Endothelial cell of umbilical vein (primary cell): Measurements from ENCODE around the gene HENMT1.

Experiments used
- EZH2 ChIP-seq: IDR thresholded peaks from 2 replicates; pipeline ENCODE4 v1.6.1; 2012; ENCODE audit warnings: borderline replicate concordance, low read depth, mild to moderate bottlenecking, moderate library complexity, low read length, inconsistent platforms; ENCODE audit not compliant: severe bottlenecking
- POLR2AphosphoS5 ChIP-seq: IDR thresholded peaks from 2 replicates; pipeline ENCODE4 v1.6.1; 2012; ENCODE audit warnings: low read depth, mild to moderate bottlenecking, control low read depth, low read length, moderate library complexity; ENCODE audit not compliant: insufficient read depth
- TF ChIP-seq, protein P1 (sequence below), 2 donors: IDR thresholded peaks; 1 replicate in 1 of 2; 2 replicates in 1 of 2; pipeline ENCODE4 v1.5.1; 2011; ENCODE audit warnings: low read length in 2 of 2, mild to moderate bottlenecking in 2 of 2, moderate library complexity in 2 of 2, control low read depth in 1 of 2, inconsistent platforms in 1 of 2, low read depth in 1 of 2; ENCODE audit not compliant: insufficient read depth in 1 of 2; ENCODE audit errors: extremely low read depth in 1 of 2

DNA sequence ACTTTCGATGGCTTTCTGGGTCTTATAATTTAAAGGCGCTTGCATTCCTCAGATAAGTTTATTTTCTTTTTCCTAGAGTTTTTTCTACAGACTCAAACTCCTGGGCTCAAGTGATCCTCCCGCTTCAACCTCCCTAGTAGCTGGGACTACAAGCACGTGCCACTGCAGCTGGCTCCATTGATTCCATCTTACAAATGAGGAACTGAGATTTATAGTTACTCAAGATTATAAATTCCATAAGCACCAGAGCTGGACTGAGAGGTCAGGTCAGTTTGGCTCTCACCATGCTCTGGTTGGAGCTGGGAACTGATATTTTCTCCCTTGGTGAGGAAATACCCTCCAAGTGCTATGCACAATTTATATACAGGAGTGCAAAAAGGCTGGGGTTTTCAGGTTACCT is 17.8 kb upstream of the HENMT1 start:
- TF ChIP-seq, protein P1, sequence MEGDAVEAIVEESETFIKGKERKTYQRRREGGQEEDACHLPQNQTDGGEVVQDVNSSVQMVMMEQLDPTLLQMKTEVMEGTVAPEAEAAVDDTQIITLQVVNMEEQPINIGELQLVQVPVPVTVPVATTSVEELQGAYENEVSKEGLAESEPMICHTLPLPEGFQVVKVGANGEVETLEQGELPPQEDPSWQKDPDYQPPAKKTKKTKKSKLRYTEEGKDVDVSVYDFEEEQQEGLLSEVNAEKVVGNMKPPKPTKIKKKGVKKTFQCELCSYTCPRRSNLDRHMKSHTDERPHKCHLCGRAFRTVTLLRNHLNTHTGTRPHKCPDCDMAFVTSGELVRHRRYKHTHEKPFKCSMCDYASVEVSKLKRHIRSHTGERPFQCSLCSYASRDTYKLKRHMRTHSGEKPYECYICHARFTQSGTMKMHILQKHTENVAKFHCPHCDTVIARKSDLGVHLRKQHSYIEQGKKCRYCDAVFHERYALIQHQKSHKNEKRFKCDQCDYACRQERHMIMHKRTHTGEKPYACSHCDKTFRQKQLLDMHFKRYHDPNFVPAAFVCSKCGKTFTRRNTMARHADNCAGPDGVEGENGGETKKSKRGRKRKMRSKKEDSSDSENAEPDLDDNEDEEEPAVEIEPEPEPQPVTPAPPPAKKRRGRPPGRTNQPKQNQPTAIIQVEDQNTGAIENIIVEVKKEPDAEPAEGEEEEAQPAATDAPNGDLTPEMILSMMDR (IDR thresholded peaks at IDR 0.05; ENCODE audit: extremely low read depth in 1 of 2, insufficient read depth in 1 of 2, low read depth in 1 of 2, low read length in 2 of 2): no peak
- TF ChIP-seq POLR2AphosphoS5 (no peak), EZH2 (no peak)
